GM12891 (cell line): ENCODE results near the gene GAPT.

Experiments
- POLR2A ChIP-seq: IDR thresholded peaks from 2 replicates; pipeline ENCODE4 v1.6.1; 2011; ENCODE audit warnings: low read depth, low read length, control low read depth
- POLR2AphosphoS5 ChIP-seq: IDR thresholded peaks from 2 replicates; pipeline ENCODE4 v1.6.1; 2011; ENCODE audit warnings: low read depth, low read length, control low read depth
- TAF1 ChIP-seq: IDR thresholded peaks from 2 replicates; pipeline ENCODE4 v1.6.1; 2011; ENCODE audit warnings: low read depth, low read length, control low read depth

DNA sequence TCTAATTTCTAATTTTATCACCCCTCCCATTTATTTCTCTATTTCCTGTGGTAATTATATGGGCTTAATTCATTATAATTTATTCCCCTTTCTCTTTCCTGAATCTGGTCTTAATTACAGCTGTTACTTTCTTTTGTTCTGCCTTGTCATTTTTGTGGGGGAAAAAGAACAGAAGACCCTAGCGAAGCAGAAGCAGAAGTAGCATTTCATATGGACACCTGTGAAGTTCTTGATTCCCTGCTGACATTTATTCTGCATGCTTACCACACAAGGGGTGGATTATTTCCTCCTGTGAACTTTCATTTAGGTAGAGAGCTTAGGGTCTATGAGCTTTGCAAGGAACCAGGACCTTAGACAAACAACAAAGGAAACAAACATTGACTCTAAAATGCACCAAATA lies 33.3 kb downstream of the GAPT start:
- TF ChIP-seq POLR2A (no peak), POLR2AphosphoS5 (no peak), TAF1 (no peak)
